GM12873 (cell line): Measurements from ENCODE around the gene SSR1.

Source experiments
- TF ChIP-seq, protein P1 (sequence below): IDR thresholded peaks from 2 replicates; pipeline ENCODE4 v1.5.1; 2012; ENCODE audit warnings: low read depth, mild to moderate bottlenecking, moderate library complexity, low read length, control low read depth; ENCODE audit not compliant: insufficient read depth; ENCODE audit errors: missing control alignments

Gene SSR1

DNA sequence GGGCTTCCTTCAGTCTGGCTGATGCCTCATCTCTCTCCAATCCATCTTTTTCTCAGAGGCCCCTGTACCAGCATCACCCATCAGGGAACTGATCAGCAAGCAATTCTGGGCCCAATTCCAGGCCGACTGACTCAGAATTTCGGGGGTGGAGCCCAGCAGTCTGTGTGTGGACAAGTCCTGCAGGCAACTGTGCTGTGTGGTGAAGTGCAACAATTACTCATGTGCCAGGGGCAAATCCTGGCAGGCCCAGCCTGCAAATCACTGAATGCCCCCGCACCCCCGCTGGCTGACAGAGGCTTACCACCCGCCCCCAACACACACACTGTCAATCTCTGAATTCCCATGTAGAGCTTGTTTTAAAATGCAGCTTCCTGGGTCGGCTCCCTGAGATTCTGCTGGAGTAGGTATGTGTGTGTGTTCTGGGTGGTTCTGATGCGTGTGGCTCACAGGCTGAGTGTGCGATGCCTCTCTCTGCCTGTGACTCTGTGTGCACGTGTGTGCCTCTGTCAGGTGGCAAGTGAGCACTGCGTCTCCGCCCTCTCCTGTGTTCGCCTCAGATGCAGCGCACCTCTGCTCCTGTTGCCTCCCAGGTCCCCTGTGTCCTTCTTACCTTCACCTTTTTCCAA, 45.4 kb downstream of the SSR1 start:
- TF ChIP-seq, protein P1, sequence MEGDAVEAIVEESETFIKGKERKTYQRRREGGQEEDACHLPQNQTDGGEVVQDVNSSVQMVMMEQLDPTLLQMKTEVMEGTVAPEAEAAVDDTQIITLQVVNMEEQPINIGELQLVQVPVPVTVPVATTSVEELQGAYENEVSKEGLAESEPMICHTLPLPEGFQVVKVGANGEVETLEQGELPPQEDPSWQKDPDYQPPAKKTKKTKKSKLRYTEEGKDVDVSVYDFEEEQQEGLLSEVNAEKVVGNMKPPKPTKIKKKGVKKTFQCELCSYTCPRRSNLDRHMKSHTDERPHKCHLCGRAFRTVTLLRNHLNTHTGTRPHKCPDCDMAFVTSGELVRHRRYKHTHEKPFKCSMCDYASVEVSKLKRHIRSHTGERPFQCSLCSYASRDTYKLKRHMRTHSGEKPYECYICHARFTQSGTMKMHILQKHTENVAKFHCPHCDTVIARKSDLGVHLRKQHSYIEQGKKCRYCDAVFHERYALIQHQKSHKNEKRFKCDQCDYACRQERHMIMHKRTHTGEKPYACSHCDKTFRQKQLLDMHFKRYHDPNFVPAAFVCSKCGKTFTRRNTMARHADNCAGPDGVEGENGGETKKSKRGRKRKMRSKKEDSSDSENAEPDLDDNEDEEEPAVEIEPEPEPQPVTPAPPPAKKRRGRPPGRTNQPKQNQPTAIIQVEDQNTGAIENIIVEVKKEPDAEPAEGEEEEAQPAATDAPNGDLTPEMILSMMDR = no peak

DNA sequence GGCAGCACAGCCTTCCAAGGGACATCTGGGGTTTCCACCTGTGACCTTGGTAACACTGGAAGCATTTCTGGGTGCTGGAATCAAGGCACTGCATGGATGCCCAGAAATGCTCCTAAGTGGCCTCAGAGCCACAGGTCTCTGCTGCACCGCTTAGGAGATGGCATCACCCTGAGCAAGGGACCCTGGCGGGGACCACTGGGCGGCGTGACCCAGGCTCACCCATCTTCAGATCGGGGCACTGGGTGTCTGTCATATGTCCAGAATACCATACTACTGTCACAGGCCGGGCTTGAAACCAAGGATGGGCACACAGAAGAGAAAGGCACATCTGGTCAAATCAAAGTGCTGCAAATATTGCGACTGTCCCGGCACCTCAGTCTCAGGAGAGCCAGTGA, 45.9 kb downstream of the SSR1 start:
- TF ChIP-seq, protein P1 = no peak

DNA sequence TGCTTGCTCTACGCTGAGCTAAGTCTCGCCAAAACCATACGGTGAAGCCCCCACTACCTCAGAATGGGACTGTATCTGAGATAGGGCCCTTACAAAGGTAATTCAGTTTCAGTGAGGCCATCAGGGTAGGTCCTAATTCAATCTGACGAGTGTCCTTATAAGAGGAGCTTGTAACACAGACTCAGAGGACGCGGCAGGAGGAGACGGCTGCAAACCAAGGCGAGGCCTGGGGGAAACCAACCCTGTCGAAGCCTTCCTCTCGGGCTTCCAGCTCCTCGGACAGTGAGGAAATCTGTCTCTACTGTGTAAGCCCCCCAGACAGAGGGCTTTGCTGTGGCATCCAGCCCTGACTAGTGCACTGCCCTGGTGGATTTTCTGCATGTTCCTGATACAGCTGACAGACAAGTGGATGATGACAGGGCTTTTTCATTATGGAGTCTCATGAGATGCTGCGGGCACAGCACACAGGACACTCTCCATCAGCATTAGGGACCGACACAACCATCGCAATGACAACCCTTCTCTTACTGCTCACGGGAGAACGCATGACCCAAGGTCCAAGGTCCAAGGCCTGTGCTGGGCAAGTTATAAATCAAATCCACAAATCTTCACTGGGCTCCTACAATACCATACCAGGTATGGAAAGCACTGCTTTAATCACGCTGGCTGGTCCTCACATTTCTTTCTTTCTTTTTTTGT, 48.2 kb downstream of the SSR1 start:
- TF ChIP-seq, protein P1 = no peak

DNA sequence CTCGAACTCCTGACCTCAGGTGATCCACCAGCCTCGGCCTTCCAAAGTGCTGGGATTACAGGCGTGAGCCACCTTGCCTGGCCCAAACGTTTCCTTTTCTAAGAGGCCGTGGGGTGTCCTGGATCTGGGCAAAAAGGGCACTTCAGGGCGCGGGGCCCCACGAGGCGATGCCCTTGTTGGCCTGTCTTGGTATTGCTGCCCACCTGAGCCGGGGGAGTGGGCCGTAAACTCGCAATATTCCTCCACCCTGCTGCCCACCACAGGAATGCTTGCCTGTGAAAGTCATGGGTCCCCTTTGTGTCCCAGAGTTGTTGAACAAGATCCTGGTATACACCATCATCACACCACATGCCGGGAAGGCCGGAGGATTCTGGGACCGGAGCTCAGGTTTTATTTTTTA, 49.0 kb downstream of the SSR1 start:
- TF ChIP-seq, protein P1 = no peak

DNA sequence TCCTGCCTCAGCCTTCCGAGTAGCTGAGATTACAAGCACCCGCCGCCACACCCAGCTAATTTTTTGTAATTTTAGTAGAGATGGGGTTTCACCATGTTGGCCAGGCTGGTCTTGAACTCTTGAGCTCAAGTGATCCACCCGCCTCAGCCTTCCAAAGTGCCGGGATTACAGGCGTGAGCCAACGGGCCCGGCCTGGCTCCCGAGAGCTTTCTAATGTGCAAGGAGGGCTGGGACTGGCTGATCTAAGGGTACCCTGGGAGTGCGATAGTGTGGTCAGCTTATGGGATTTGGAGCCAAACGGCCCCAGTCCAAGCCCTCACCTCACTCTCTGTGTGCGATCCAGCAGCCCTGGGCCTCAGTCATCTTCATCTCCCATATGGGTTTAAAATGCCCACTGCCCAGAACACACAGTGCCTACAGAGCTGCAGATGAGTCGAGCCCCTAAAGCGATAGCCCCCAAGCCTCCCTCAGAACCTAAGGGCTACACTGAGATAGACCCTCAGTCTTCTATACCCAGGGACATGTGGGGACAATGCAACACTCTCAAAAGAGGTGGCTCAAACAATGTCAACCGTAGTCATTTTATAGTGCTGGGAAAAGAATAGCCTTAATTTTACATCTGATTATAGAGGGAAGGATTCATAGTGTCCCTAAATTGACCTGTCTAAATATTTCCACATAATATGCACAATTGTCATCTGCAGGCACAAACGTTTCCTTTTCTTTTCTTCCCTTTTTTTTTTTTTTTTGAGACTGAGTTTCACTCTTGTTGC, 50.1 kb downstream of the SSR1 start:
- TF ChIP-seq, protein P1 = no peak

DNA sequence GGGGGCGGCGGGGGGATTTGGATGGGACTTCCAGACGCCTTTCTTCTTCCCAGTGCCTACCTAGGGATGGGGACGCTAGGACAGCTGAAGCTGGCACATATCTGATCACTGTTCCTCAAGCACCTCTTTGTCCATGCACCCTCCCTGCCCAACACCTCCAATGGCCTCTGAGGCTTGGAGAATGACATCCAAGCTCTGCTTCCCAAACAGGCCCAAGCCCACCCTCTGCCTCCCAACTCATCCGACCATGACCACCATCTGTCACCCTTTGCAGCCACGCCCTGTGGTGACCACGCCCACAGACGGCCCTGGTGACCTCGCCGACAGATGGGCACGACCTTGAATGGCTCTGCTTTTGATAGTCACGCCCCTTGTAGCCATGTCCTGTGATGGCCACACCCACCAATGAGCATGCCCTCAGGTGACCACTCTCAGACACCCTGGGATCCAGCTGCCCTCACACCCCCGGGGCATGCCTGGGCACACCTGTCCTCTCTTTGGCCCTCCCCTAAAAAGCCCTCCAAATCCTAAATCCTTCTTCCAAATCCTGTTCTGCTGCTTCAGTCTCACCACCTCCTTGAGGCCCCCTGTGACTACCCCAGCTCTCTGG, 51.0 kb downstream of the SSR1 start:
- TF ChIP-seq, protein P1 = no peak
